Mesenchymal stem cell (in vitro differentiated cells and primary cell): ENCODE measurements around the gene OR56A4. TPM values are rescaled to one million over a fixed set of nuclear protein-coding genes. Genes with fewer than 3 reads are reported as not detected.

Experiments used
- DNase-seq: peaks from one replicate; pipeline ENCODE4 v3.0.0-alpha.2; 2013
- H2AFZ ChIP-seq: one replicate; pipeline ENCODE4 v1.6.1; 2013; ENCODE audit warnings: low read depth, mild to moderate bottlenecking, control low read depth, inconsistent platforms, low read length, moderate library complexity
- H2AK5ac ChIP-seq: 2 replicates; pipeline ENCODE4 v1.6.1; 2013; ENCODE audit warnings: low read length, moderate library complexity, mild to moderate bottlenecking, inconsistent platforms; ENCODE audit not compliant: severe bottlenecking
- H2BK120ac ChIP-seq: one replicate; pipeline ENCODE4 v1.6.1; 2013; ENCODE audit warnings: low read depth, mild to moderate bottlenecking, inconsistent platforms, low read length, moderate library complexity
- H2BK12ac ChIP-seq, 2 experiments: one replicate each; pipeline ENCODE4 v1.6.1; 2013; ENCODE audit warnings: inconsistent platforms in 2 of 2, low read length in 2 of 2, mild to moderate bottlenecking in 2 of 2, moderate library complexity in 2 of 2, control low read depth in 1 of 2
- H2BK15ac ChIP-seq: one replicate; pipeline ENCODE4 v1.6.1; 2013; ENCODE audit warnings: mild to moderate bottlenecking, low read depth, inconsistent platforms; ENCODE audit not compliant: poor library complexity, severe bottlenecking
- H2BK5ac ChIP-seq: 2 replicates; pipeline ENCODE4 v1.6.1; 2013; ENCODE audit warnings: low read depth, mild to moderate bottlenecking, low read length, control low read depth, inconsistent platforms; ENCODE audit not compliant: poor library complexity, severe bottlenecking
- H3K14ac ChIP-seq, 2 experiments: one replicate each; pipeline ENCODE4 v1.6.1; 2013; ENCODE audit warnings: inconsistent platforms in 2 of 2, low read length in 2 of 2, control low read depth in 1 of 2, mild to moderate bottlenecking in 1 of 2, moderate library complexity in 1 of 2
- H3K18ac ChIP-seq, 2 experiments: one replicate each; pipeline ENCODE4 v1.6.1; 2013; ENCODE audit warnings: inconsistent platforms in 2 of 2, low read length in 2 of 2, control low read depth in 1 of 2, low read depth in 1 of 2, mild to moderate bottlenecking in 1 of 2
- H3K23ac ChIP-seq, 2 experiments: one replicate each; pipeline ENCODE4 v1.6.1; 2013; ENCODE audit warnings: inconsistent platforms in 2 of 2, low read length in 2 of 2, mild to moderate bottlenecking in 2 of 2, moderate library complexity in 2 of 2, control low read depth in 1 of 2
- H3K27ac ChIP-seq: 2 replicates; pipeline ENCODE4 v1.5.1; 2013; ENCODE audit warnings: mild to moderate bottlenecking, moderate library complexity, low read length, control low read depth, inconsistent platforms; ENCODE audit not compliant: poor library complexity, severe bottlenecking
- H3K27me3 ChIP-seq, 2 experiments: 2 replicates each; pipeline versions ENCODE4 v1.6.1 to v1.7.0; 2013; ENCODE audit warnings: low read length in 2 of 2, mild to moderate bottlenecking in 2 of 2, moderate library complexity in 2 of 2, control low read depth in 1 of 2, inconsistent platforms in 1 of 2; ENCODE audit not compliant: control insufficient read depth in 1 of 2, insufficient read depth in 1 of 2
- H3K36me3 ChIP-seq, 2 experiments: 2 replicates each; pipeline versions ENCODE4 v1.6.1 to v1.7.0; 2013; ENCODE audit warnings: low read length in 2 of 2, control low read depth in 1 of 2, inconsistent platforms in 1 of 2, low read depth in 1 of 2, mild to moderate bottlenecking in 1 of 2; ENCODE audit not compliant: insufficient read depth in 2 of 2, control insufficient read depth in 1 of 2
- H3K4ac ChIP-seq, 2 experiments: one replicate each; pipeline ENCODE4 v1.6.1; 2013; ENCODE audit warnings: inconsistent platforms in 2 of 2, low read length in 2 of 2, mild to moderate bottlenecking in 2 of 2, moderate library complexity in 2 of 2, control low read depth in 1 of 2, low read depth in 1 of 2
- H3K4me1 ChIP-seq: 2 replicates; pipeline ENCODE4 v1.6.1; 2013; ENCODE audit warnings: low read depth, low read length, control low read depth; ENCODE audit not compliant: control insufficient read depth, insufficient read depth
- H3K4me2 ChIP-seq: 2 replicates; pipeline ENCODE4 v1.6.1; 2013; ENCODE audit warnings: low read length, mild to moderate bottlenecking, inconsistent platforms; ENCODE audit not compliant: poor library complexity, severe bottlenecking
- H3K4me3 ChIP-seq, 2 experiments: 2 replicates each; pipeline versions ENCODE4 v1.5.1 to v1.7.0; 2013; ENCODE audit warnings: low read length in 2 of 2, mild to moderate bottlenecking in 2 of 2, control low read depth in 1 of 2, low read depth in 1 of 2; ENCODE audit not compliant: insufficient read depth in 1 of 2
- H3K79me1 ChIP-seq: replicated peaks from 2 replicates; pipeline ENCODE4 v1.6.1; 2013; ENCODE audit warnings: mild to moderate bottlenecking, control low read depth, low read length, inconsistent platforms; ENCODE audit not compliant: poor library complexity, severe bottlenecking
- H3K9ac ChIP-seq: 2 replicates; pipeline ENCODE4 v1.7.0; 2013; ENCODE audit warnings: mild to moderate bottlenecking, low read length, moderate library complexity
- H3K9me3 ChIP-seq: 2 replicates; pipeline ENCODE4 v1.7.0; 2013; ENCODE audit warnings: mild to moderate bottlenecking, low read length; ENCODE audit not compliant: control insufficient read depth
- H4K8ac ChIP-seq: one replicate; pipeline ENCODE4 v1.6.1; 2013; ENCODE audit warnings: inconsistent platforms, mild to moderate bottlenecking, low read length, moderate library complexity
- H4K91ac ChIP-seq: one replicate; pipeline ENCODE4 v1.6.1; 2013; ENCODE audit warnings: mild to moderate bottlenecking, low read length, inconsistent platforms
- WGBS: methylation state at CpG from one replicate; pipeline ENCODE4 v1.1.7; 2013; ENCODE audit warnings: mixed read lengths; 5-methylcytosine and 5-hydroxymethylcytosine counted together
- polyA plus RNA-seq, 2 experiments: library from polyadenylated mRNA; stranded (reverse); fragments of 200-250 nt; gene quantifications; one replicate each; pipeline ENCODE4 v1.2.3, GENCODE V29; 2013

Gene OR56A4
- not detected for polyA plus RNA-seq (2013, experiment 1 of 2)
- polyA plus RNA-seq (2013, experiment 2 of 2) = not detected

- Histone ChIP-seq H3K14ac (no peak within 1 kb of the TSS), H3K4me1 (no peaks in the 10 kb centered on the region)
Observed at GRCh38 chr11:6006846-6007245, at the start of gene OR56A4. TSS of gene OR56A4 (minus strand) at chr11:6006946. CDS start at chr11:6002992, 3,954 bp downstream.

GRCh38 chr11:6055569-6055968 is 48.8 kb upstream of the OR56A4 start:
- Histone ChIP-seq H3K14ac (no peak overlapping the region), H3K9me3 (no peaks in the 10 kb centered on the region), H3K23ac (no peak overlapping the region), H2AFZ (no peak overlapping the region), H3K18ac (no peak overlapping the region), H2BK15ac (no peak overlapping the region), H3K4ac (no peak overlapping the region), H3K36me3 (no peaks in the 10 kb centered on the region), H2BK5ac (no peak overlapping the region), H3K4me2 (no peak overlapping the region), H4K8ac (no peak overlapping the region), H2BK120ac (no peak overlapping the region), H3K27ac (no peak overlapping the region), H3K4me3 (no peak overlapping the region), H3K27me3 (peaks cover 0 to 5% of the 10 kb centered on the region in 2 experiments), H4K91ac (no peak overlapping the region), H2AK5ac (no peak overlapping the region), H3K4me1 (no peaks in the 10 kb centered on the region), H2BK12ac (no peak overlapping the region), H3K9ac (no peak overlapping the region), H3K79me1 (no peaks in the 10 kb centered on the region)
- DNase-seq = no peak

More at GRCh38 chr11:6006846-6007245, at the start of gene OR56A4:
- no peak within 1 kb of the TSS for H3K9ac ChIP-seq
- no peak within 1 kb of the TSS for H2BK5ac ChIP-seq
- H3K27me3 ChIP-seq = peaks cover 0 to 26% of the 10 kb centered on the region in 2 experiments
- H3K79me1 ChIP-seq = no peaks in the 10 kb centered on the region
- no peaks in the 10 kb centered on the region for H3K36me3 ChIP-seq
- no peak within 1 kb of the TSS for H3K23ac ChIP-seq
- no peak within 1 kb of the TSS for H4K8ac ChIP-seq
- no peak within 1 kb of the TSS for H2BK15ac ChIP-seq
- no peak for DNase-seq
- H3K4me3 ChIP-seq = no peak within 1 kb of the TSS
- no peak within 1 kb of the TSS for H3K18ac ChIP-seq
- H3K4me2 ChIP-seq = no peak within 1 kb of the TSS
- no peak within 1 kb of the TSS for H3K4ac ChIP-seq
- no peak within 1 kb of the TSS for H4K91ac ChIP-seq
- H3K9me3 ChIP-seq = no peaks in the 10 kb centered on the region
- H3K27ac ChIP-seq = no peak within 1 kb of the TSS
- H2BK12ac ChIP-seq = no peak within 1 kb of the TSS
- no peak within 1 kb of the TSS for H2AK5ac ChIP-seq
- H2BK120ac ChIP-seq = no peak within 1 kb of the TSS
- no peak within 1 kb of the TSS for H2AFZ ChIP-seq

GRCh38 chr11:6052374-6052773 is 45.6 kb upstream of the OR56A4 start:
- H3K4ac ChIP-seq = no peak overlapping the region
- H3K23ac ChIP-seq = no peak overlapping the region
- no peaks in the 10 kb centered on the region for H3K4me1 ChIP-seq
- no peaks in the 10 kb centered on the region for H3K9me3 ChIP-seq
- H3K9ac ChIP-seq = no peak overlapping the region
- H2BK120ac ChIP-seq = no peak overlapping the region
- peaks cover 0 to 5% of the 10 kb centered on the region in 2 experiments for H3K27me3 ChIP-seq
- no peak overlapping the region for H2AK5ac ChIP-seq
- no peak overlapping the region for H2BK5ac ChIP-seq
- H3K79me1 ChIP-seq = no peaks in the 10 kb centered on the region
- H4K91ac ChIP-seq = no peak overlapping the region
- H2AFZ ChIP-seq = no peak overlapping the region
- no peak overlapping the region for H3K4me2 ChIP-seq
- DNase-seq = no peak
- no peak overlapping the region for H4K8ac ChIP-seq
- H2BK15ac ChIP-seq = no peak overlapping the region
- H3K36me3 ChIP-seq = no peaks in the 10 kb centered on the region
- no peak overlapping the region for H3K4me3 ChIP-seq
- no peak overlapping the region for H3K18ac ChIP-seq
- H3K14ac ChIP-seq = no peak overlapping the region
- H3K27ac ChIP-seq = no peak overlapping the region
- H2BK12ac ChIP-seq = no peak overlapping the region
- 56% methylated on average over 2 of the region's 3 CpGs for WGBS

GRCh38 chr11:6040874-6041273 is 34.1 kb upstream of the OR56A4 start:
- no peak overlapping the region for H4K91ac ChIP-seq
- no peaks in the 10 kb centered on the region for H3K9me3 ChIP-seq
- no peak overlapping the region for H3K27ac ChIP-seq
- no peak overlapping the region for H3K4ac ChIP-seq
- H3K36me3 ChIP-seq = no peaks in the 10 kb centered on the region
- H2BK5ac ChIP-seq = no peak overlapping the region
- no peak overlapping the region for H3K4me3 ChIP-seq
- no peak overlapping the region for H2BK120ac ChIP-seq
- H3K18ac ChIP-seq = no peak overlapping the region
- WGBS = 72% methylated on average over 1 of the region's 4 CpGs
- H3K14ac ChIP-seq = no peak overlapping the region
- no peak overlapping the region for H3K23ac ChIP-seq
- peak overlapping the region; percentile 18 for H3K9ac ChIP-seq
- no peaks in the 10 kb centered on the region for H3K4me1 ChIP-seq
- no peak overlapping the region for H2AFZ ChIP-seq
- no peak overlapping the region for H3K4me2 ChIP-seq
- no peak for DNase-seq
- H4K8ac ChIP-seq = no peak overlapping the region
- no peak overlapping the region for H2BK15ac ChIP-seq
- no peak overlapping the region for H2AK5ac ChIP-seq
- H3K79me1 ChIP-seq = no peaks in the 10 kb centered on the region
- no peak overlapping the region for H2BK12ac ChIP-seq
- no peaks in the 10 kb centered on the region for H3K27me3 ChIP-seq
